Measurements from ENCODE around the gene SLC41A3. TPM values are rescaled to one million over a fixed set of nuclear protein-coding genes. Genes with fewer than 3 reads are reported as not detected.

Gene SLC41A3
- total RNA-seq, 1 donor from 2014 or later, result 62.9 TPM

DNA sequence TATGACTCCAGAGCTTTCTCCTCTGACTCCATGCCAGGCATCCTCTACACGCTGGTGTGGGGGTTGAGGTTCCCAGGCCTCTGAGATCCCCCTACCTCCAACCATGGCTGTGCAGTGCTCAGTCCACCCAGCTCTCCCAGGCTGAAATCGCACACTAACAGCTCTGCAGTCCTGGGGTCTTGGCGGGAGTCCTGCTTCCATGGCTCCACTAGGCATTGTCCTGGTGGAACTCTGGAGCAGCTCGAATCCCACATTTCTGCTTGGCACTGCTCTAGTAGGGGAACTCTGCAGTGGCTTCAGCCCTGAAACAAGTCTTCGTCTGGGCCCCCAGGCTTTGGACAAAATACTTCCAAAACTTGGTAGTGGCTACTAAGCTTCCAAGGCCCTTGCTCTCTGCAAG lies 64.2 kb downstream of the SLC41A3 start:
- Histone ChIP-seq H3K27ac (no peak overlapping the region), H3K36me3 (peaks cover 0 to 19% of the 10 kb centered on the region in 2 donors), H3K9me3 (no peaks in the 10 kb centered on the region), H3K4me3 (no peak overlapping the region), H3K4me1 (no peaks in the 10 kb centered on the region), H3K27me3 (no peaks in the 10 kb centered on the region)
- TF ChIP-seq, protein P1, sequence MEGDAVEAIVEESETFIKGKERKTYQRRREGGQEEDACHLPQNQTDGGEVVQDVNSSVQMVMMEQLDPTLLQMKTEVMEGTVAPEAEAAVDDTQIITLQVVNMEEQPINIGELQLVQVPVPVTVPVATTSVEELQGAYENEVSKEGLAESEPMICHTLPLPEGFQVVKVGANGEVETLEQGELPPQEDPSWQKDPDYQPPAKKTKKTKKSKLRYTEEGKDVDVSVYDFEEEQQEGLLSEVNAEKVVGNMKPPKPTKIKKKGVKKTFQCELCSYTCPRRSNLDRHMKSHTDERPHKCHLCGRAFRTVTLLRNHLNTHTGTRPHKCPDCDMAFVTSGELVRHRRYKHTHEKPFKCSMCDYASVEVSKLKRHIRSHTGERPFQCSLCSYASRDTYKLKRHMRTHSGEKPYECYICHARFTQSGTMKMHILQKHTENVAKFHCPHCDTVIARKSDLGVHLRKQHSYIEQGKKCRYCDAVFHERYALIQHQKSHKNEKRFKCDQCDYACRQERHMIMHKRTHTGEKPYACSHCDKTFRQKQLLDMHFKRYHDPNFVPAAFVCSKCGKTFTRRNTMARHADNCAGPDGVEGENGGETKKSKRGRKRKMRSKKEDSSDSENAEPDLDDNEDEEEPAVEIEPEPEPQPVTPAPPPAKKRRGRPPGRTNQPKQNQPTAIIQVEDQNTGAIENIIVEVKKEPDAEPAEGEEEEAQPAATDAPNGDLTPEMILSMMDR (IDR thresholded peaks at IDR 0.05), result no peak
- no peak for TF ChIP-seq POLR2AphosphoS5 (IDR thresholded peaks at IDR 0.05; ENCODE audit: insufficient read depth in 1 of 2, low read depth in 1 of 2)
- TF ChIP-seq POLR2A (IDR thresholded peaks at IDR 0.05), result no peak
- DNase-seq (ENCODE audit: extremely low spot score in 2 of 2), result peak; percentile 42 to 82
- intact Hi-C loops (cut with DNase I), result no loop called here

DNA sequence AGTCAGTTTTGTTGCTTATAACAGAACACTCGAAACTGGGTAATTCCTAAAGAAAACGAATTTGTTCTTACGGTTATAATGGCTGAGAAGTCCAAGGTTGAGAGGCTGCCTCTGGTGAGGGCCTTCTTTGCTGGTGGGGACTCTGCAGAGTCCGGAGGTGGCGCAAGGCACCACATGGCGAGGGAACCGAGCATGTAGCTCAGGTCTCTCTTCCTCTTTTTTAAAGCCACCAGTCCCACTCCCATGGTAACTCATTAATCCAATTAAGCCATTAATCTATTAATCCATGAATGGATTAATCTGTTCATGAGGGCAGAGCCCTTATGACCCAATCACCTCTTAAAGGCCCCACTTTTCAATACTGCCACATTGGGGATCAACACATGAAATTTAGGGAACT lies 64.9 kb downstream of the SLC41A3 start:
- Histone ChIP-seq H3K27me3 (no peaks in the 10 kb centered on the region), H3K4me3 (no peak overlapping the region), H3K9me3 (no peaks in the 10 kb centered on the region), H3K27ac (no peak overlapping the region), H3K36me3 (peaks cover 0 to 24% of the 10 kb centered on the region in 2 donors), H3K4me1 (no peaks in the 10 kb centered on the region)
- intact Hi-C loops (cut with DNase I), result no loop called here
- no peak for DNase-seq (ENCODE audit: extremely low spot score in 2 of 2)
- TF ChIP-seq, protein P1 (IDR thresholded peaks at IDR 0.05), result no peak
- TF ChIP-seq POLR2AphosphoS5 (IDR thresholded peaks at IDR 0.05; ENCODE audit: insufficient read depth in 1 of 2, low read depth in 1 of 2) (no peak), POLR2A (IDR thresholded peaks at IDR 0.05) (no peak)

DNA sequence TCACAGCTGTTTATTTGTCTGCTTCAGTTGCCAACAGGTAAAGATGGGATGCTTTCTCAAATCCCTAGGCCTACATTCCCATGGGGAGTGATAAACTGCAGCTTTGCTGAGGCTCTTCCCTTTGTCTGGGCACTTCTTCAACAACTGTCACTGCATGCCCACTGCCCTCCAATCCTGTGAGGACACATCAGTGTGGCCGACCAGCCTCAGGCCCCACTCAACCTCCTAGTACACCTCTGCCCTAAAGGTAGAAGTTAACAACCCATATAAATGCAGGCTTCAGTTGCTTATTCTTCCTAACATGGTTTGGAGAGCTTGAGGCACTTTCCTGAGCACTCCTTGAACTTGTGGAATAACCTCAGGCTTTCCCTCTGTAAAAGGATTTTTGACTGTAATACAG lies 65.4 kb downstream of the SLC41A3 start:
- no peak overlapping the region for H3K27ac ChIP-seq
- H3K4me3 ChIP-seq, result no peak overlapping the region
- TF ChIP-seq POLR2AphosphoS5 (IDR thresholded peaks at IDR 0.05; ENCODE audit: insufficient read depth in 1 of 2, low read depth in 1 of 2) (no peak), POLR2A (IDR thresholded peaks at IDR 0.05) (no peak)
- TF ChIP-seq, protein P1 (IDR thresholded peaks at IDR 0.05), result no peak
- H3K36me3 ChIP-seq, result peaks cover 0 to 28% of the 10 kb centered on the region in 2 donors
- H3K4me1 ChIP-seq, result no peaks in the 10 kb centered on the region
- no peaks in the 10 kb centered on the region for H3K9me3 ChIP-seq
- peak in 1 of 2 donors; percentile 58 for DNase-seq (ENCODE audit: extremely low spot score in 2 of 2)
- intact Hi-C loops (cut with DNase I), result no loop called here
- no peaks in the 10 kb centered on the region for H3K27me3 ChIP-seq

DNA sequence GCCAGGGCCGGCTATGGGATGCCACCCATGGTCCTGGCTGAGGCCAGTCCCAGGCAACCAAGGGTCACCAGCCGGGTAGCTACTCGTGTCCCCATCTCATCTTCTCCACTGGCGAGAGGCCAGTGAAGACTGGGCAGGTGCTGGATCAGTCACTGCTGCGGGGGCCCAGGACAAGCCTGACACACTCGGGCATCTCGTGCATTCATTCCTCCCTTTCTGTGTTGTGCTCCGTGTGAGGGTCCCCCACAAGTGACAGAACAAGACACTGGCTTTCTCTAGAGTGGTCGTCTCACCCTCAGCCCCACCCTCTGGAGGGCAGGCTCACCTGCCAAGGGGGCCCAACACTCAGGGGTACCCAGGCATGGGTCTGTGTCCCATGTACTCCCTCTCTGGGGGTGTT lies 66.6 kb downstream of the SLC41A3 start:
- H3K36me3 ChIP-seq, result peaks cover 0 to 22% of the 10 kb centered on the region in 2 donors
- TF ChIP-seq POLR2A (IDR thresholded peaks at IDR 0.05), result no peak
- no peak for TF ChIP-seq POLR2AphosphoS5 (IDR thresholded peaks at IDR 0.05; ENCODE audit: insufficient read depth in 1 of 2, low read depth in 1 of 2)
- TF ChIP-seq, protein P1 (IDR thresholded peaks at IDR 0.05), result no peak
- H3K4me1 ChIP-seq, result no peaks in the 10 kb centered on the region
- peak; percentile 52 to 74 for DNase-seq (ENCODE audit: extremely low spot score in 2 of 2)
- H3K4me3 ChIP-seq, result no peak overlapping the region
- no peak overlapping the region for H3K27ac ChIP-seq
- intact Hi-C loops (cut with DNase I), result no loop called here
- no peaks in the 10 kb centered on the region for H3K9me3 ChIP-seq
- H3K27me3 ChIP-seq, result no peaks in the 10 kb centered on the region

DNA sequence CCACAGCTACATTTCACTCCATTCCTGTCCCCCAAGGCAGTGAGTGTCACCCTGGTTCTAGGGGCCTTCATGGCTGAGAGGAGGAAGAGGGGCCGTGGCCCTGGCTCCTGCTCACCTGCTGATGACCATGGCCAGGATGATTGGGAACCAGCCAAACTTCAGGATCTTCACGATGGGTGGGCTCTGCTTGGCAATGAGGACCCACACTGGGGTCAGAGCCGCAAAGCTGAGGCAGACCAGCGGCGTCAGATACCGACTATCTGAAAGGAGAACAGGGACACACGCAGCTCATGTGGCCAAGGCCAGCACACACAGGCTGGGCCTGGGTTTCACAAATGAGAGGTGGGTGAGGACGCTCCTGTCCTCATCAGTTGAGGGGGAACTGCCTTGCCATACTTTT lies 67.3 kb downstream of the SLC41A3 start:
- Histone ChIP-seq H3K36me3 (peaks cover 0 to 30% of the 10 kb centered on the region in 2 donors), H3K27ac (no peak overlapping the region), H3K4me1 (no peaks in the 10 kb centered on the region), H3K27me3 (no peaks in the 10 kb centered on the region), H3K9me3 (no peaks in the 10 kb centered on the region), H3K4me3 (no peak overlapping the region)
- no peak for TF ChIP-seq POLR2AphosphoS5 (IDR thresholded peaks at IDR 0.05; ENCODE audit: insufficient read depth in 1 of 2, low read depth in 1 of 2)
- TF ChIP-seq, protein P1 (IDR thresholded peaks at IDR 0.05), result no peak
- no peak for TF ChIP-seq POLR2A (IDR thresholded peaks at IDR 0.05)
- DNase-seq (ENCODE audit: extremely low spot score in 2 of 2), result peak; percentile 40 to 79
- intact Hi-C loops (cut with DNase I), result no loop called here
